Measurements from ENCODE around the gene ITM2B. TPM values are rescaled to one million over a fixed set of nuclear protein-coding genes. Genes with fewer than 3 reads are reported as not detected.

Gene ITM2B
- total RNA-seq, 1 donor from 2014 or later = 127 TPM

DNA sequence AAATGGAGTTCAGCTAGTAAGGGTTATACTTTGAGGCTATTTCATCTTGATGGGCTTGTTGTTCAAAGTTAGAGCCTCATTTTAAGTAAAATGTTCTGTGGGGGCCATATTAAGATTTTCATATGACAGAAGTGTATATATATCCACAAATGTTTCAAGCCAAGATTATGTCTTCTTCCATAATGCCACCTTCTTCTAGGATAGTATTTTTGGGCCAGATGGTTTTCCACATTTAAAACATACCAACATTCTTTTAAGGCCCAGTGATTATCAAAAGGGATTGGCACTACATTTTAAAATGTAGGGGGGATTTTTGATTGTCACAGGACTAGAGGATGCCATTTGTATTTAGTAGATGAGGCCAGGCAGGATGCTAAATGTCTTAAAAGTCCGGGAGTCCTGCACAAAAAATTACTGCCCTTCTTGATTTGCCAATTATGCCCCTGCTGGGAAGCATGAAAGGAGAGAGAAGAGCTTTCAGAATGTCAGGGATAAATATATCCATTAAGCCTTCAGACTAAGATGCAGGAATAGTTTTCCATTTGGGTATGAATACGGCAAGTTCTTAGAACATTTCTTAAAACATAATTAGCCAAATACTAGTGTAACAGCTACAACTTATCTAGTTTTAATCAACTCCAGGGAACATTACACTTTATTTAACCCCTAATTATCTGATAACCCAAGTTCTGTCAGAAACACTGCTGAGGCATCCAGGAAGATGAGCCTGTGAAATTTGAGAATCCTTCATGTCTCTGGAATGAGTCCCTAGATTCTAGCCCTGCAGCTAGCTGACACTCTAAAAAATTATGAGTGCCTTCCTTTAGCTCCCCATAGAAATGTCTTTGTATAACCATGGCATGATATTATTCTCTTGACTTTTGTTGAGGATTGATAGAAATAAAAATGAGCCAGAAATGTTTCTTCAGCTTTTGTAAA, 34.0 kb downstream of the ITM2B start:
- Mint-ChIP-seq H3K9me3 (no peaks in the 10 kb centered on the region), H3K36me3 (ENCODE audit: low read depth) (peaks cover 29% of the 10 kb centered on the region), H3K4me3 (no peak overlapping the region), H3K27me3 (ENCODE audit: low read depth) (no peaks in the 10 kb centered on the region), H3K27ac (ENCODE audit: unreplicated experiment) (peak overlapping the region; percentile 28), H3K4me1 (peaks cover 4% of the 10 kb centered on the region)
- no peak for DNase-seq (ENCODE audit: low read depth, low spot score)
- TF ChIP-seq, protein P1, sequence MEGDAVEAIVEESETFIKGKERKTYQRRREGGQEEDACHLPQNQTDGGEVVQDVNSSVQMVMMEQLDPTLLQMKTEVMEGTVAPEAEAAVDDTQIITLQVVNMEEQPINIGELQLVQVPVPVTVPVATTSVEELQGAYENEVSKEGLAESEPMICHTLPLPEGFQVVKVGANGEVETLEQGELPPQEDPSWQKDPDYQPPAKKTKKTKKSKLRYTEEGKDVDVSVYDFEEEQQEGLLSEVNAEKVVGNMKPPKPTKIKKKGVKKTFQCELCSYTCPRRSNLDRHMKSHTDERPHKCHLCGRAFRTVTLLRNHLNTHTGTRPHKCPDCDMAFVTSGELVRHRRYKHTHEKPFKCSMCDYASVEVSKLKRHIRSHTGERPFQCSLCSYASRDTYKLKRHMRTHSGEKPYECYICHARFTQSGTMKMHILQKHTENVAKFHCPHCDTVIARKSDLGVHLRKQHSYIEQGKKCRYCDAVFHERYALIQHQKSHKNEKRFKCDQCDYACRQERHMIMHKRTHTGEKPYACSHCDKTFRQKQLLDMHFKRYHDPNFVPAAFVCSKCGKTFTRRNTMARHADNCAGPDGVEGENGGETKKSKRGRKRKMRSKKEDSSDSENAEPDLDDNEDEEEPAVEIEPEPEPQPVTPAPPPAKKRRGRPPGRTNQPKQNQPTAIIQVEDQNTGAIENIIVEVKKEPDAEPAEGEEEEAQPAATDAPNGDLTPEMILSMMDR (conservative IDR thresholded peaks at IDR 0.05) = no peak

DNA sequence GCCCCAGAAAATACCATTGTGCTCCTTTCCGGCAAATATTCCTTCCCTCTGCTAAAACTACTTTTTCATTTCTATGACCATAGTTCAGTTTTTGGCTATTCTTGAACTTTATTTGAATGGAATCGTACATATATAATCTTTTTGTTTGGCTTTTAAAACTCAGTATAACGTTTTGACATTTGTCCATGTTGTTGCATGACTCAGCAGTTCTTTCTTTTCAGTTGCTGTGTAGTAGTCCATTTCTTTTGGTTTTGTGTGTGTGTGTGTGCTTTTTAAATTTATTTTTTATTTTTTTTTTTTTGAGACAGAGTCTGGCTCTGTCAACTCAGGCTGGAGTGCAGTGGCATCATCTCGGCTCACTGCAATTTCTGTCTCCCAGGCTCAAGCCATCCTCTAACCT, 35.0 kb downstream of the ITM2B start:
- Mint-ChIP-seq H3K27ac (ENCODE audit: unreplicated experiment) (no peak overlapping the region), H3K4me1 (peaks cover 7% of the 10 kb centered on the region)

DNA sequence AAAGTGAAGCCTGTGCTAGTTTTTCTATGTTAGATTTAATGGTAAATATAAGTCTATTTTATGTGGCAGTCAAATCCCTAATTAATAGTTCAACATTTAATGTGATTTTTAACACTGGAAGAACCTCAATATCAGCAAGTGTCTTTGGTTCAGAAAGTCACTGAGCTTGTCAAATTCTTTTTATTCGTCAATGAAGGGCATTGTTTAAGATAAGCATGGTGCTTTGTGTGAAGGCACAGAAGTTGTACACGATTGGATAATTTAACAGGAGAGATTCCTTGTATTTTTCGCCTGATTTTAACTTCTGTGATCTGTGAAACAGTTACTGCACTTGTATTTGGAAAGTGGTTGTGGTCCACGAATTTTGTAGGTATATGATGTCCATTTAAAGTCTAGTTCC, 40.3 kb downstream of the ITM2B start:
- Mint-ChIP-seq H3K4me1 (peaks cover 9% of the 10 kb centered on the region), H3K36me3 (ENCODE audit: low read depth) (peaks cover 9% of the 10 kb centered on the region), H3K27ac (ENCODE audit: unreplicated experiment) (no peak overlapping the region), H3K4me3 (no peak overlapping the region), H3K9me3 (no peaks in the 10 kb centered on the region), H3K27me3 (ENCODE audit: low read depth) (no peaks in the 10 kb centered on the region)
- TF ChIP-seq, protein P1 (conservative IDR thresholded peaks at IDR 0.05) = no peak
- DNase-seq (ENCODE audit: low read depth, low spot score) = no peak

More for the DNA sequence above, 35.0 kb downstream of the ITM2B start:
- no peak for DNase-seq (ENCODE audit: low read depth, low spot score)
- H3K9me3 Mint-ChIP-seq = no peaks in the 10 kb centered on the region
- no peak overlapping the region for H3K4me3 Mint-ChIP-seq
- TF ChIP-seq, protein P1 (conservative IDR thresholded peaks at IDR 0.05) = no peak
- no peaks in the 10 kb centered on the region for H3K27me3 Mint-ChIP-seq (ENCODE audit: low read depth)
- H3K36me3 Mint-ChIP-seq (ENCODE audit: low read depth) = peaks cover 20% of the 10 kb centered on the region

DNA sequence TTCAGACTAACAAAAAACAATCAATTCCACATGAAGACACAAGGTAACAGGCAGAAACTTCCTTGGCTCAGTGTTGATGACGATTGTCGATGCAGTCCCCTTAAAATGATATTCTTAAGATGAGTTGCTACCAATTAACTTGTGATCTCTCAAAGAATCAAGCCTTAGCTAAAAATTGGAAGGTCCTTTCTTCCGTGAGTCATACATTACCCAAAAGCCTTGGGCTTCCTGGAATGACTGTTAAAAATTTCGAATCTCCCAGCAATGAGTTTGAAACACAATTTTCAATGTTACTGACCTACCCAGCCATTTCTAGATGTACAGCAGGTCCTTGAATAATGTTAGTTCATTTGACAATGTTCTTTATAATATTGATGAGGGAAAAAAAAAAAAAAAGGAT, 42.5 kb downstream of the ITM2B start:
- H3K27ac Mint-ChIP-seq (ENCODE audit: unreplicated experiment) = no peak overlapping the region
- H3K4me1 Mint-ChIP-seq = peaks cover 9% of the 10 kb centered on the region
- no peak overlapping the region for H3K4me3 Mint-ChIP-seq
- H3K36me3 Mint-ChIP-seq (ENCODE audit: low read depth) = peaks cover 2% of the 10 kb centered on the region
- no peaks in the 10 kb centered on the region for H3K9me3 Mint-ChIP-seq
- TF ChIP-seq, protein P1 (conservative IDR thresholded peaks at IDR 0.05) = no peak
- no peaks in the 10 kb centered on the region for H3K27me3 Mint-ChIP-seq (ENCODE audit: low read depth)
- DNase-seq (ENCODE audit: low read depth, low spot score) = no peak

DNA sequence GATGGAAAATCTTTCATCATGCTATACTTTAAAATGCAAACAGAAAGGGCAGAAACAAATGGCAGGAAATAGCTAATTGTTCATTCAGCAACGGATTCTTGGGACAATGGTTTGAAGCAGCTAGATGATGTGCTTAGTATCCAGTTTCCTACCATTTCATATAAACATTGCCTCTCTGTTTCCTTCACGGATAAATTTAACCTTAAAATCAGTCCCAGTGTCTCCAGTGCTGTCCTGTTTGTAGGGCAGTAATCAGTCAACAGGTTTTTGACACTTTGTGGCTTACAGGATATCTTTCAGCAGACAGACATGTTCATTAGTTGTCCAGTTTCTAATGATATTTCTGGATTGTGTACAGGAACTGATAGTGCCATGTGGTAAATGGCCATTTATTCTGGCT, 45.8 kb downstream of the ITM2B start:
- TF ChIP-seq, protein P1 (conservative IDR thresholded peaks at IDR 0.05) = no peak
- Mint-ChIP-seq H3K9me3 (peaks cover 2% of the 10 kb centered on the region), H3K36me3 (ENCODE audit: low read depth) (peaks cover 2% of the 10 kb centered on the region), H3K4me3 (no peak overlapping the region), H3K27me3 (ENCODE audit: low read depth) (no peaks in the 10 kb centered on the region), H3K27ac (ENCODE audit: unreplicated experiment) (no peak overlapping the region), H3K4me1 (no peaks in the 10 kb centered on the region)
- DNase-seq (ENCODE audit: low read depth, low spot score) = no peak

Data from neural crest cell (in vitro differentiated cells).